Tibial artery (tissue), 4 donors: Measurements from ENCODE around the gene RBM33.

ENCODE experiments used
- DNase-seq, 2 donors: peaks; one replicate each; pipeline ENCODE4 v3.0.0-alpha.2; 2019
- H3K27ac ChIP-seq, 2 donors: fragments of 200-600 bp; sonication (generic) in 1 of 2; 1 replicate in 1 of 2; 2 replicates in 1 of 2; pipeline ENCODE4 v1.5.1; 2018 to 2019; ENCODE audit warnings: mild to moderate bottlenecking in 1 of 2
- H3K27me3 ChIP-seq, 2 donors: fragments of 200-600 bp; sonication (generic) in 1 of 2; one replicate each; pipeline versions ENCODE4 v1.5.1 to v1.6.0; 2016 to 2019
- H3K36me3 ChIP-seq, 3 donors: fragments of 200-600 bp; sonication (generic) in 2 of 3; one replicate each; pipeline ENCODE4 v1.5.1; 2016 to 2019; ENCODE audit warnings: mild to moderate bottlenecking in 2 of 3
- H3K4me1 ChIP-seq, 4 donors: fragments of 200-600 bp; sonication (generic) in 2 of 4; 1 replicate in 3 of 4; 2 replicates in 1 of 4; pipeline ENCODE4 v1.5.1; 2016 to 2019
- H3K4me3 ChIP-seq, 2 donors: fragments of 200-600 bp; sonication (generic) in 1 of 2; 1 replicate in 1 of 2; 2 replicates in 1 of 2; pipeline ENCODE4 v1.5.1; 2018 to 2019; ENCODE audit warnings: mild to moderate bottlenecking in 2 of 2
- H3K9me3 ChIP-seq, 3 donors: fragments of 200-600 bp; sonication (generic) in 1 of 3; one replicate each; pipeline ENCODE4 v1.5.1; 2016 to 2019
- intact Hi-C: fragments of 100-400 bp; cut with DNase I; formaldehyde crosslinking; loops from one replicate; pipeline ENCODE4 v1.15.0; 2023; ENCODE audit warnings: low total_unique reads
- TF ChIP-seq, protein P1 (sequence below), 2 experiments: fragments of 200-600 bp in 1 of 2; fragments of 450-650 bp in 1 of 2; IDR thresholded peaks; one replicate each; pipeline ENCODE4 v1.5.1; 2017 to 2019; ENCODE audit warnings: antibody characterized with exemption in 2 of 2, mild to moderate bottlenecking in 1 of 2, moderate library complexity in 1 of 2

RBM33 gene

GRCh38 chr7:155825336-155825735 lies 180.9 kb downstream of the RBM33 start:
- Histone ChIP-seq H3K4me3 (no peak overlapping the region), H3K27ac (no peak overlapping the region), H3K4me1 (no peaks in the 10 kb centered on the region), H3K9me3 (no peaks in the 10 kb centered on the region), H3K27me3 (peaks cover 0 to 34% of the 10 kb centered on the region in 2 donors), H3K36me3 (no peaks in the 10 kb centered on the region)
- intact Hi-C loops = no loop called here
- TF ChIP-seq, protein P1, sequence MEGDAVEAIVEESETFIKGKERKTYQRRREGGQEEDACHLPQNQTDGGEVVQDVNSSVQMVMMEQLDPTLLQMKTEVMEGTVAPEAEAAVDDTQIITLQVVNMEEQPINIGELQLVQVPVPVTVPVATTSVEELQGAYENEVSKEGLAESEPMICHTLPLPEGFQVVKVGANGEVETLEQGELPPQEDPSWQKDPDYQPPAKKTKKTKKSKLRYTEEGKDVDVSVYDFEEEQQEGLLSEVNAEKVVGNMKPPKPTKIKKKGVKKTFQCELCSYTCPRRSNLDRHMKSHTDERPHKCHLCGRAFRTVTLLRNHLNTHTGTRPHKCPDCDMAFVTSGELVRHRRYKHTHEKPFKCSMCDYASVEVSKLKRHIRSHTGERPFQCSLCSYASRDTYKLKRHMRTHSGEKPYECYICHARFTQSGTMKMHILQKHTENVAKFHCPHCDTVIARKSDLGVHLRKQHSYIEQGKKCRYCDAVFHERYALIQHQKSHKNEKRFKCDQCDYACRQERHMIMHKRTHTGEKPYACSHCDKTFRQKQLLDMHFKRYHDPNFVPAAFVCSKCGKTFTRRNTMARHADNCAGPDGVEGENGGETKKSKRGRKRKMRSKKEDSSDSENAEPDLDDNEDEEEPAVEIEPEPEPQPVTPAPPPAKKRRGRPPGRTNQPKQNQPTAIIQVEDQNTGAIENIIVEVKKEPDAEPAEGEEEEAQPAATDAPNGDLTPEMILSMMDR (IDR thresholded peaks at IDR 0.05) = no peak
- DNase-seq = no peak

DNA sequence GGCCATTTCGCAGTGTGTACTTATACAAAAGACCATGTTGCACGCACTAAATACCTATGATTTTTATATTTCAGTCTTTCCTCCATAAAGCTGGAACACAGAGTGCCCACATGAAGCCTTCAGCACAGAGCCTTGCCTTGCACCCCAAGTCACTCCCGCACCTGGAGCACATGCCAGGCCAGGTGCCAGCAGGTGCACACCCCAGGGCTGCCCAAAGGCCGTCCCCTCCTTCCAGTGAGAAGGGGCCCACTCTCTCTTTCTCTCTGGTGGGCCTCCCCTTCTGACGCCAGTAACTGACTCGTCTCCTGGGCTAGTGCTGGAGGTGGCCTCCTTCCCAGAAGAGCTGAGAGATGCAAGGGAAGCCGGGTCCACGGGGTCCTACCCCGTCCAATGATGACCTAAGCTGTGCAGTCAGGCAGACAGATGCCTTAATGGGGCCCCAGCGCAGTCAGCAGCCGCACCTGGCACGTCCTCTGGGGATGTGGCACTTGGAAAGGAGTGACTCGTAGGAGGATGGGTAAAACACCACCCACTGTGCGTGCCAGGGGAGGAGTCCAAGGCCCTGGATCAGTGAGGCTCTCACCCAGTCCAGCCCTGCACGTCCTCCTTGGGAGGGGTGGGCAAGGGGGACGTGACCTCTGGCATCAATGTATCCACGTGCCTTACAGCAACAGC lies 185.5 kb downstream of the RBM33 start:
- H3K27me3 ChIP-seq = peaks cover 0 to 25% of the 10 kb centered on the region in 2 donors
- no peak overlapping the region for H3K27ac ChIP-seq
- no peak overlapping the region for H3K4me3 ChIP-seq
- DNase-seq = no peak
- TF ChIP-seq, protein P1 (IDR thresholded peaks at IDR 0.05) = no peak
- H3K9me3 ChIP-seq = no peaks in the 10 kb centered on the region
- no peaks in the 10 kb centered on the region for H3K36me3 ChIP-seq
- H3K4me1 ChIP-seq = no peaks in the 10 kb centered on the region
- intact Hi-C loops = no loop called here
